ENCODE measurements around the gene STK11IP.

STK11IP gene

GRCh38 chr2:219597552-219598307 lies at the start of gene STK11IP:
STK11IP (plus strand) TSS chr2:219597857; CDS start chr2:219598120, 263 bp downstream.
- DNase-seq, result peak; percentile 98

- no peak for DNase-seq
Measured at GRCh38 chr2:219548990-219549389, 48.7 kb upstream of the STK11IP start.

GRCh38 chr2:219549619-219550018 lies 48.0 kb upstream of the STK11IP start:
- no peak for DNase-seq

GRCh38 chr2:219551441-219552381 lies 45.9 kb upstream of the STK11IP start:
- peak; percentile 82 for DNase-seq

GRCh38 chr2:219552382-219553167 lies 45.1 kb upstream of the STK11IP start:
- DNase-seq, result peak; percentile 89

GRCh38 chr2:219553168-219553417 lies 44.6 kb upstream of the STK11IP start:
- no peak for DNase-seq

GRCh38 chr2:219553463-219553963 lies 44.1 kb upstream of the STK11IP start:
- DNase-seq, result no peak

- DNase-seq, result no peak
Measured at GRCh38 chr2:219554350-219554749, 43.3 kb upstream of the STK11IP start.

GRCh38 chr2:219555956-219556355 lies 41.7 kb upstream of the STK11IP start:
- no peak for DNase-seq

- no peak for DNase-seq
Measured at GRCh38 chr2:219556413-219556812, 41.2 kb upstream of the STK11IP start.

GRCh38 chr2:219557320-219557719 lies 40.3 kb upstream of the STK11IP start:
- DNase-seq, result no peak

- DNase-seq, result no peak
Measured at GRCh38 chr2:219557791-219558785, 39.6 kb upstream of the STK11IP start.

- DNase-seq, result no peak
Measured at GRCh38 chr2:219559156-219559915, 38.3 kb upstream of the STK11IP start.

- peak; percentile 26 for DNase-seq
Measured at GRCh38 chr2:219560037-219560892, 37.4 kb upstream of the STK11IP start.

GRCh38 chr2:219560893-219561178 lies 36.8 kb upstream of the STK11IP start:
- no peak for DNase-seq

- DNase-seq, result no peak
Measured at GRCh38 chr2:219561179-219562048, 36.2 kb upstream of the STK11IP start.

- DNase-seq, result peak; percentile 23
Measured at GRCh38 chr2:219562049-219563020, 35.3 kb upstream of the STK11IP start.
